Measurements from ENCODE around the gene TMEM272. TPM values are rescaled to one million over a fixed set of nuclear protein-coding genes. Genes with fewer than 3 reads are reported as not detected.

Gene TMEM272
- total and polyA plus RNA-seq, 2 experiments from 2014 or later, result not detected

DNA sequence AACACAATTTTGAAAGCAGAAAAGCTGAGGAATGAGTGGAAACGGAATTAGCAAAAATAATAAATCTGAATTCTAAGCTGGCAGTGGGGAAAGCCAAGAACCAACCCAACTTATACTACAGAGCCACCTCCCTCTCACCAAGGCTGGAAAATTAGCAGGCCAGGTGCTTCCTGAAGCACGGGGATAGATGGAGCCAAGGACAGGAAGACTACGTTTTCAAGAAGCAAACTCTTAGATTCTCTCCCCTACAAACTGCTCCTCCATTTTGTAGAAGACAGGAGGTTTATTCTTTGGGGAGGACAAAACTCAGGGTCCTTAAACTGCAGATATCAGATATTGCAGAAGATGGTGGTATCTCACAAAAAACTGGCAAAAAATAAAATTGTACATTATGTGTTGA is 25.6 kb upstream of the TMEM272 start:
- in situ Hi-C loops (cut with MboI), result no loop called here
- DNase-seq, result no peak

GRCh38 chr13:51869916-51870315 is 24.9 kb upstream of the TMEM272 start:
- TF ChIP-seq EZH2phosphoT487 (IDR thresholded peaks at IDR 0.05; ENCODE audit: insufficient read depth, low read depth) (no peak), EZH2 (IDR thresholded peaks at IDR 0.05; ENCODE audit: insufficient read depth, poor library complexity, severe bottlenecking) (no peak)
- no peaks in the 10 kb centered on the region for H3K4me1 ChIP-seq (ENCODE audit: insufficient read depth)
- H3K9me2 ChIP-seq (ENCODE audit: insufficient read depth), result no peaks in the 10 kb centered on the region
- H3F3A ChIP-seq (ENCODE audit: insufficient read depth), result no peaks in the 10 kb centered on the region
- H3K36me3 ChIP-seq (ENCODE audit: low read depth), result no peaks in the 10 kb centered on the region
- 56 to 60% methylated on average over 6 of the region's 6 CpGs for WGBS, 2 experiments (ENCODE audit: low coverage in 1 of 2, low lambda C conversion rate in 2 of 2, missing lambda C conversion rate in 2 of 2)
- H3K4me2 ChIP-seq (ENCODE audit: unreplicated experiment), result no peak overlapping the region
- H3K4me3 ChIP-seq, result no peak overlapping the region
- H3K27me3 ChIP-seq (replicated peaks; ENCODE audit: insufficient read depth), result peaks cover 29% of the 10 kb centered on the region; the same call in 1 of the 2 replicates
- no peak overlapping the region for H2AFZ ChIP-seq
- DNase-seq, result no peak
- H3K9me3 ChIP-seq (ENCODE audit: low read depth), result no peaks in the 10 kb centered on the region
- in situ Hi-C loops (cut with MboI), result no loop called here
- no peak overlapping the region for H3K27ac ChIP-seq
- H4K20me1 ChIP-seq (ENCODE audit: insufficient read depth), result no peaks in the 10 kb centered on the region
- H3K79me2 ChIP-seq (ENCODE audit: insufficient read depth), result no peaks in the 10 kb centered on the region
- no peak overlapping the region for H3K9ac ChIP-seq

More for the DNA sequence above, 25.6 kb upstream of the TMEM272 start:
- Histone ChIP-seq H3K9me2 (ENCODE audit: insufficient read depth) (no peaks in the 10 kb centered on the region), H3F3A (ENCODE audit: insufficient read depth) (no peaks in the 10 kb centered on the region), H3K27ac (no peak overlapping the region), H3K4me1 (ENCODE audit: insufficient read depth) (no peaks in the 10 kb centered on the region), H2AFZ (no peak overlapping the region), H3K9ac (no peak overlapping the region), H3K36me3 (ENCODE audit: low read depth) (no peaks in the 10 kb centered on the region), H3K27me3 (replicated peaks; ENCODE audit: insufficient read depth) (peaks cover 29% of the 10 kb centered on the region; the same call in 1 of the 2 replicates), H3K9me3 (ENCODE audit: low read depth) (no peaks in the 10 kb centered on the region), H3K4me2 (ENCODE audit: unreplicated experiment) (no peak overlapping the region), H4K20me1 (ENCODE audit: insufficient read depth) (no peaks in the 10 kb centered on the region), H3K79me2 (ENCODE audit: insufficient read depth) (no peaks in the 10 kb centered on the region), H3K4me3 (no peak overlapping the region)
- no peak for TF ChIP-seq EZH2 (IDR thresholded peaks at IDR 0.05; ENCODE audit: insufficient read depth, poor library complexity, severe bottlenecking)
- no peak for TF ChIP-seq EZH2phosphoT487 (IDR thresholded peaks at IDR 0.05; ENCODE audit: insufficient read depth, low read depth)
- 52 to 57% methylated on average over 3 of the region's 3 CpGs for WGBS, 2 experiments (ENCODE audit: low coverage in 1 of 2, low lambda C conversion rate in 2 of 2, missing lambda C conversion rate in 2 of 2)

- Histone ChIP-seq H3F3A (ENCODE audit: insufficient read depth) (no peaks in the 10 kb centered on the region), H3K4me2 (ENCODE audit: unreplicated experiment) (no peak overlapping the region), H3K27ac (no peak overlapping the region), H3K9me2 (ENCODE audit: insufficient read depth) (no peaks in the 10 kb centered on the region), H3K27me3 (replicated peaks; ENCODE audit: insufficient read depth) (peaks cover 25% of the 10 kb centered on the region; the same call in 1 of the 2 replicates), H3K9me3 (ENCODE audit: low read depth) (no peaks in the 10 kb centered on the region), H3K36me3 (ENCODE audit: low read depth) (no peaks in the 10 kb centered on the region), H2AFZ (no peak overlapping the region), H3K4me1 (ENCODE audit: insufficient read depth) (no peaks in the 10 kb centered on the region), H3K4me3 (no peak overlapping the region), H3K9ac (no peak overlapping the region), H4K20me1 (ENCODE audit: insufficient read depth) (no peaks in the 10 kb centered on the region), H3K79me2 (ENCODE audit: insufficient read depth) (no peaks in the 10 kb centered on the region)
- DNase-seq, result no peak
- TF ChIP-seq EZH2 (IDR thresholded peaks at IDR 0.05; ENCODE audit: insufficient read depth, poor library complexity, severe bottlenecking), result no peak
- no peak for TF ChIP-seq EZH2phosphoT487 (IDR thresholded peaks at IDR 0.05; ENCODE audit: insufficient read depth, low read depth)
- WGBS, 2 experiments (ENCODE audit: low coverage in 1 of 2, low lambda C conversion rate in 2 of 2, missing lambda C conversion rate in 2 of 2), result 65 to 71% methylated on average over 4 of the region's 4 CpGs
- in situ Hi-C loops (cut with MboI), result no loop called here
These were observed 22.1 kb upstream of the TMEM272 start for GRCh38 chr13:51867062-51867461.

DNA sequence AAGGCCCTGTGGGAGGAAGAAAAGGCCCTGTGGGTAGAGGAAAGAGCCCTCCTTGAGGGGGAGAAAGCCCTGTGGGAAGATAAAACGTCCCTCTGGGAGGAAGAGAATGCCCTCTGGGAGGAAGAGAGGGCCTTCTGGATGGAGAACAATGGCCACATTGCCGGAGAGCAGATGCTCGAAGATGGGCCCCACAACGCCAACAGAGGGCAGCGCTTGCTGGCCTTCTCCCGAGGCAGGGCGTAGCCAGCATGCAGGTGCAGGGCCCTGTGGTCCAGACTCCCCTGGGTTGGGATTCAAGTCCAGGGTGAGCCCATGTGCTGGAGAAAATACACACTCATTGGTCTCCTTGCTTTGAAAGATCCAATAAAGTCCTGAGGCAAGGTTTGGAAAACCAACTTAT is 20.9 kb upstream of the TMEM272 start:
- no peak for TF ChIP-seq EZH2 (IDR thresholded peaks at IDR 0.05; ENCODE audit: insufficient read depth, poor library complexity, severe bottlenecking)
- TF ChIP-seq EZH2phosphoT487 (IDR thresholded peaks at IDR 0.05; ENCODE audit: insufficient read depth, low read depth), result no peak
- no peaks in the 10 kb centered on the region for H3F3A ChIP-seq (ENCODE audit: insufficient read depth)
- H3K4me3 ChIP-seq, result no peak overlapping the region
- H3K9me2 ChIP-seq (ENCODE audit: insufficient read depth), result no peaks in the 10 kb centered on the region
- H3K36me3 ChIP-seq (ENCODE audit: low read depth), result no peaks in the 10 kb centered on the region
- H2AFZ ChIP-seq, result no peak overlapping the region
- no peak overlapping the region for H3K27ac ChIP-seq
- no peaks in the 10 kb centered on the region for H3K79me2 ChIP-seq (ENCODE audit: insufficient read depth)
- no peak overlapping the region for H3K9ac ChIP-seq
- H3K4me2 ChIP-seq (ENCODE audit: unreplicated experiment), result no peak overlapping the region
- no peaks in the 10 kb centered on the region for H3K9me3 ChIP-seq (ENCODE audit: low read depth)
- 55 to 57% methylated on average over 7 of the region's 7 CpGs for WGBS, 2 experiments (ENCODE audit: low coverage in 1 of 2, low lambda C conversion rate in 2 of 2, missing lambda C conversion rate in 2 of 2)
- H3K27me3 ChIP-seq (replicated peaks; ENCODE audit: insufficient read depth), result peaks cover 20% of the 10 kb centered on the region; the same call in 1 of the 2 replicates
- in situ Hi-C loops (cut with MboI), result no loop called here
- DNase-seq, result no peak
- H3K4me1 ChIP-seq (ENCODE audit: insufficient read depth), result no peaks in the 10 kb centered on the region
- H4K20me1 ChIP-seq (ENCODE audit: insufficient read depth), result no peaks in the 10 kb centered on the region

DNA sequence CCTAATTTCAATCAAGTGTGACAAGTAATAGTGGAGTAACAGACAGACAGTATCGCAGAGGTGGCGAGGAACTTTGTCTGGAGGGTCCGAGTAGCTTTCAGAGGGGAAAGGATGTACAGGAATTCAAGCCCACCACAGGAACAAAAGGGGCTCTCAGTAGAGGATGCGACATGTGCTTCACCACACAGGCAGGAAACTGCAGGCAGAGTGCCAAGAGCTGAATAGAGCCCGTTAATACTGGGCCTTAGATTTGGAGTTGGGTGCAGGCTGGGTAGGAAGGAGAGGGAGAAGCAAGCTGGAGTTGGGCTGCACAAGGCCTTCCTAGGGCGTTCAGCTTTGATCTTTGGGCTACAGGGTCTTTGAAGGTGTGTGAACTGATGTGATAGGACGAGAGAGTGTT is 18.0 kb upstream of the TMEM272 start:
- 40 to 48% methylated on average over 7 of the region's 7 CpGs for WGBS, 2 experiments (ENCODE audit: low coverage in 1 of 2, low lambda C conversion rate in 2 of 2, missing lambda C conversion rate in 2 of 2)
- no peaks in the 10 kb centered on the region for H3K36me3 ChIP-seq (ENCODE audit: low read depth)
- H3K27me3 ChIP-seq (replicated peaks; ENCODE audit: insufficient read depth), result peaks cover 13% of the 10 kb centered on the region; the same call in 1 of the 2 replicates
- no peak overlapping the region for H2AFZ ChIP-seq
- no peak overlapping the region for H3K4me3 ChIP-seq
- H3K9me2 ChIP-seq (ENCODE audit: insufficient read depth), result no peaks in the 10 kb centered on the region
- no peaks in the 10 kb centered on the region for H3F3A ChIP-seq (ENCODE audit: insufficient read depth)
- no peaks in the 10 kb centered on the region for H3K79me2 ChIP-seq (ENCODE audit: insufficient read depth)
- H3K9ac ChIP-seq, result no peak overlapping the region
- H4K20me1 ChIP-seq (ENCODE audit: insufficient read depth), result no peaks in the 10 kb centered on the region
- no peak overlapping the region for H3K27ac ChIP-seq
- no peak overlapping the region for H3K4me2 ChIP-seq (ENCODE audit: unreplicated experiment)
- DNase-seq, result no peak
- TF ChIP-seq EZH2 (IDR thresholded peaks at IDR 0.05; ENCODE audit: insufficient read depth, poor library complexity, severe bottlenecking), result no peak
- no peak for TF ChIP-seq EZH2phosphoT487 (IDR thresholded peaks at IDR 0.05; ENCODE audit: insufficient read depth, low read depth)
- no peaks in the 10 kb centered on the region for H3K4me1 ChIP-seq (ENCODE audit: insufficient read depth)
- in situ Hi-C loops (cut with MboI), result no loop called here
- no peaks in the 10 kb centered on the region for H3K9me3 ChIP-seq (ENCODE audit: low read depth)
